Upper lobe of right lung (tissue), 1 donor: ENCODE measurements around the gene SMIM12. TPM values are rescaled to one million over a fixed set of nuclear protein-coding genes. Genes with fewer than 3 reads are reported as not detected.

ENCODE experiments used
- ATAC-seq: fragments of 200-7000 bp; cut with Tn5 transposase; one replicate; pipeline ENCODE4 v1.9.1; 2020; ENCODE audit warnings: mild to moderate bottlenecking, moderate library complexity
- DNase-seq: peaks from one replicate; pipeline ENCODE4 v3.0.0-alpha.2; 2020
- H3K27ac ChIP-seq: fragments of 200-600 bp; one replicate; pipeline ENCODE4 v1.8.0; 2022
- H3K27me3 ChIP-seq: fragments of 200-600 bp; one replicate; pipeline ENCODE4 v1.8.0; 2022; ENCODE audit warnings: mild to moderate bottlenecking
- H3K36me3 ChIP-seq: fragments of 200-600 bp; one replicate; pipeline ENCODE4 v1.8.0; 2022
- H3K4me1 ChIP-seq: fragments of 200-600 bp; one replicate; pipeline ENCODE4 v1.8.0; 2022
- H3K4me3 ChIP-seq: fragments of 200-600 bp; one replicate; pipeline ENCODE4 v1.8.0; 2022; ENCODE audit warnings: mild to moderate bottlenecking
- H3K9me3 ChIP-seq: fragments of 200-600 bp; one replicate; pipeline ENCODE4 v1.8.0; 2022
- CTCF ChIP-seq: fragments of 200-600 bp; IDR thresholded peaks from one replicate; pipeline ENCODE4 v1.8.0; 2022; ENCODE audit warnings: antibody characterized with exemption
- intact Hi-C: fragments of 100-400 bp; cut with DNase I; formaldehyde crosslinking; loops from one replicate; pipeline ENCODE4 v1.11.0; 2022
- total RNA-seq: library from RNA; stranded (reverse); fragmentation: NEBNext Ultra II Directional; extraction: Animal tissue kit (Norgen Biotek cat#: 25700); gene quantifications from one replicate; pipeline ENCODE4 v1.2.1, GENCODE V29; 2021
- donor health status: DM: no; HTN: yes; CAD: no; lungs with severe emphysema.

SMIM12 gene
- total RNA-seq, 1 donor from 2014 or later = 38.6 TPM

DNA sequence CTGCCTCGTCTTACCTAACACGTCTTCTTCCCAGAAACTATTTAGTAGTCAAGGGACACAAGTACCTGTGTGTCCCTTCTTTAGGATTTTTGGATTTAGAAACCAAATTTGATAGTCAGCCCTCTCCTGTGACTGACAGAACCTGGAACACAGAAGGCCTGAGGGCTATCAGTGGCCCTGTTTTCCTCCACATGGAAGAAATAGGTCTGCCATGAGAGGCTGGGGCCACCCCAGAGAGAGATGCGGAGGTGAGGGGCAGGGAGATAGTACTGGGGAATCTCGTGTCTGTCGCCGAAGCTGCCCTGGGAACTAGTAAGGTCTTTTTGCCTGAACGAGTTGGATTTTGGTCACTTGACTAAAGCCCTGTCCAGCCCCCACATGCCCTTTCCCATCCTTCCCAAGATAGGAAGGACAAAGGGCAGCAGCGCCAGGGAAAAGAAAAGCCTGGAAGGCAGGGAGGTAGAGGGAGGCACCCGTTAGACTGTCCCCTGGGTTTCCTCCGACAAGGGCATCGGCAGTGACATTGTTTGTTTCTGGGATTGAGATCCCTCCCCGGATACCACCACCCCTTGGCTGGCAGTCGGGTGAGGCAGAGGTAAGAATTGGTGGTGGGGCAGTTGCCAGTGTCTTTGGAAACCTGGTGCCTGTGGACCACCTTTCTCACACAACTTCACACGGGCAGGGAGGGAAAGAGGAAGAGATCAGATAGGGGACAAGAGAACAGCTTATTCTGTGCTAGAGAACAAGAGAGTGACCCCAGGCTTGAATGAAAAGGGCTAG, 19.8 kb downstream of the SMIM12 start:
- TF ChIP-seq CTCF = no peak
- Histone ChIP-seq H3K4me1 (peaks cover 8% of the 10 kb centered on the region), H3K27ac (no peak overlapping the region), H3K9me3 (no peaks in the 10 kb centered on the region), H3K4me3 (no peak overlapping the region), H3K36me3 (no peaks in the 10 kb centered on the region), H3K27me3 (no peaks in the 10 kb centered on the region)
- intact Hi-C loops = no loop called here
- no peak for ATAC-seq
- no peak for DNase-seq

GRCh38 chr1:34833711-34834110, 25.8 kb downstream of the SMIM12 start:
- intact Hi-C loops = no loop called here
- Histone ChIP-seq H3K36me3 (no peaks in the 10 kb centered on the region), H3K4me1 (no peaks in the 10 kb centered on the region), H3K27ac (no peak overlapping the region), H3K9me3 (no peaks in the 10 kb centered on the region), H3K27me3 (no peaks in the 10 kb centered on the region), H3K4me3 (no peak overlapping the region)
- DNase-seq (no peak), ATAC-seq (no peak)
- no peak for TF ChIP-seq CTCF

DNA sequence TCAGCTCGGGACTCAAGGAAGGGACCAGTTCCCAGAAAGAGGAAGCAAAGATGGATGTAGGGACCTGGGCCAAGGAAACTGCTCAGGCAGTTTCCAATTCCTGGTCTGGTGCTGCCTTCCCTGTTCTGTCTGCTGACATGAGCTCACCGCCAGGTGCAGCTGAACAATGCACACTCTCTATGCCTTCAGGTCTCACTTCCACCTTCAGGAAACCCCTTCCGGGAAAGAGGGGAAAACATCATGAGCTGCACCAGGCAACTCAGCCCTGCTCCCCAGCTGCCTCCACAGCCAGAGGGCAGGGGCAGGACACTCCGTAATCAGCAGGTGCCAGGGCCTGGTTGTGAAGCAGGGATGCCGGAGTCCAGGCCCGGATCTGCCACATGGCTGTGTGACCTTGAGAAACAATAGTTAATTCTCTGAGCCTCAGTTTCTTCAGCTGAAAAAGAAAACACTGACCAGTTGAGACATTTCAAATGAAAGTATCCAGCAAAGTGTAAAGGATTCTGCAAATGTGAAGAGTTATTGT, 27.8 kb downstream of the SMIM12 start:
- H3K27ac ChIP-seq = no peak overlapping the region
- no peak overlapping the region for H3K4me3 ChIP-seq
- H3K4me1 ChIP-seq = no peaks in the 10 kb centered on the region
- no peaks in the 10 kb centered on the region for H3K9me3 ChIP-seq
- TF ChIP-seq CTCF = no peak
- ATAC-seq = no peak
- no peaks in the 10 kb centered on the region for H3K36me3 ChIP-seq
- no peaks in the 10 kb centered on the region for H3K27me3 ChIP-seq
- DNase-seq = no peak
- intact Hi-C loops = no loop called here

DNA sequence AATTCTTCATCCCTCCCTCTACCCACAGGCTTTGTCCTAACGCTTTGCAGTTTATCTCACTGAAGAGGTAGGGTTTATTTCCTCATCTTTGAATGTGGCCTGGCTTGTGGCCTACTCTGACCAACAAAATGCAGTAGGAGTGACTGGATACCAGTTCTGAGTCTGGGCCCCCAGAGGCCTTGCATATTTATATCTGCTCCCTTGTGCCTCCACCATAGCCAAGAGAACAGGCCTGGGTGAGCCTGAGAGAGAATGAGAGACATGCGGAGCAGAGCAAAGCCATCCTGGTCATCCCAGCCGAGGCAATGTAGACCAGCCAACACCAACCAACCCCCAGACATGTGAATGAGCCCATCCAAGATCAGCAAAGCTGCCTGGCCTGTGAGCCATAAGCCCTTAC, 30.3 kb downstream of the SMIM12 start:
- peaks cover 12% of the 10 kb centered on the region for H3K4me1 ChIP-seq
- no peak overlapping the region for H3K4me3 ChIP-seq
- no peak for ATAC-seq
- intact Hi-C loops = no loop called here
- no peaks in the 10 kb centered on the region for H3K36me3 ChIP-seq
- no peak for DNase-seq
- no peaks in the 10 kb centered on the region for H3K27me3 ChIP-seq
- H3K27ac ChIP-seq = no peak overlapping the region
- TF ChIP-seq CTCF = no peak
- no peaks in the 10 kb centered on the region for H3K9me3 ChIP-seq

DNA sequence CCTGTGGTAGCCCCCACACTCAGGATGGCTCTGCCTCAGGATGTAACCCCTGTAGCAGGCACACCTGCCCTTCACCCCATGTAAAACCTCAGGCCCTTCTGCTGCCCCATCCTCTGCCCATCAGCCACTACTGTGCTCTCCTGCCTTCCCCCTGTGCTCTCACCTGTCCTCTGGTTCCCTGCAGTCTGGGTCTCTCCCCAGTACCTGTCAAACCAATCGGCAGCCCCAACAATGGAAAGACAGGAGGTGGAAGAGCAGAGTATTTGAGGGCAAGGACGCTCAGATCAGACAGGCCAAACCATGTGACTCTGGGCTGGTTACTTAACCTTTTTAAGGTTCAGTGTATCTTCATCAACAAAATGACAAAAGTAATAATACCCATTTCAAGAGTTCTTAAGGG, 30.9 kb downstream of the SMIM12 start:
- Histone ChIP-seq H3K36me3 (no peaks in the 10 kb centered on the region), H3K4me3 (no peak overlapping the region), H3K27ac (no peak overlapping the region), H3K9me3 (no peaks in the 10 kb centered on the region), H3K4me1 (peaks cover 12% of the 10 kb centered on the region), H3K27me3 (no peaks in the 10 kb centered on the region)
- DNase-seq (no peak), ATAC-seq (no peak)
- intact Hi-C loops = no loop called here
- no peak for TF ChIP-seq CTCF
